Caco-2 (cell line): ENCODE results near the gene EPC2. TPM values are rescaled to one million over a fixed set of nuclear protein-coding genes. Genes with fewer than 3 reads are reported as not detected.
"Not testable (repeated sequence)": the region's sequence is repeated elsewhere in the genome, so short reads cannot be mapped to it uniquely, and the experiment has no call there.

ENCODE experiments used
- BruUV-seq: library from RNA; stranded (reverse); fragments of 400-500 nt; replicated peaks from 2 replicates; lab custom pipeline; 2021; lab: Mats Ljungman, UMichigan
- CTCF ChIA-PET: fragments of 300-600 bp; sonication (Branson Sonifier 250); formaldehyde crosslinking; loops from one replicate; lab custom pipeline; 2022; ENCODE audit warnings: antibody characterized with exemption; lab: Charles Lee
- POLR2A ChIA-PET: fragments of 300-600 bp; sonication (Branson Sonifier 250); formaldehyde crosslinking; loops from one replicate; lab custom pipeline; 2022; ENCODE audit warnings: antibody characterized with exemption; lab: Charles Lee
- DNase-seq, 2 experiments: peaks; one replicate each; pipeline versions ENCODE4 v3.0.0 to v3.0.0-alpha.2; 2020 to 2022
- H3K27me3 ChIP-seq: replicated peaks from 2 replicates; pipeline ENCODE4 v1.6.0; 2011; ENCODE audit warnings: low read length; ENCODE audit not compliant: control insufficient read depth, insufficient read depth
- H3K36me3 ChIP-seq: 2 replicates; pipeline ENCODE4 v1.5.1; 2011; ENCODE audit warnings: low read length; ENCODE audit not compliant: control insufficient read depth, insufficient read depth
- H3K4me1 ChIP-seq: fragments of 250-450 bp; sonication (Bioruptor Pico); 2 replicates; pipeline ENCODE4 v1.5.1; 2020; ENCODE audit warnings: mild to moderate bottlenecking
- H3K4me3 ChIP-seq: 2 replicates; pipeline ENCODE4 v1.5.1; 2011; ENCODE audit warnings: low read depth, mild to moderate bottlenecking, control low read depth, low read length
- H3K9me3 ChIP-seq: fragments of 250-450 bp; sonication (Bioruptor Pico); 2 replicates; pipeline ENCODE4 v1.5.1; 2020; ENCODE audit warnings: mild to moderate bottlenecking, moderate library complexity
- H3K27ac Mint-ChIP-seq: one replicate; pipeline ENCODE4 v1.8.0; 2022; ENCODE audit warnings: mixed read lengths; ENCODE audit not compliant: unreplicated experiment
- H3K27me3 Mint-ChIP-seq: one replicate; pipeline ENCODE4 v1.8.0; 2022; ENCODE audit warnings: mixed read lengths; ENCODE audit not compliant: insufficient read depth, unreplicated experiment
- H3K36me3 Mint-ChIP-seq: one replicate; pipeline ENCODE4 v1.8.0; 2022; ENCODE audit warnings: mild to moderate bottlenecking, mixed read lengths; ENCODE audit not compliant: insufficient read depth, unreplicated experiment
- H3K4me1 Mint-ChIP-seq: one replicate; pipeline ENCODE4 v1.8.0; 2022; ENCODE audit warnings: low read depth, mixed read lengths; ENCODE audit not compliant: unreplicated experiment
- H3K4me3 Mint-ChIP-seq: one replicate; pipeline ENCODE4 v1.8.0; 2022; ENCODE audit warnings: mild to moderate bottlenecking, moderate library complexity, mixed read lengths; ENCODE audit not compliant: unreplicated experiment
- H3K9me3 Mint-ChIP-seq: one replicate; pipeline ENCODE4 v1.8.0; 2022; ENCODE audit warnings: mixed read lengths; ENCODE audit not compliant: unreplicated experiment
- CTCF ChIP-seq, 2 experiments: fragments of 200-600 bp in 1 of 2; IDR thresholded peaks; 1 replicate in 1 of 2; 2 replicates in 1 of 2; pipeline versions ENCODE4 v1.5.1 to v1.8.0; 2011 to 2022; ENCODE audit warnings: antibody characterized with exemption in 1 of 2, control low read depth in 1 of 2, inconsistent platforms in 1 of 2, low read depth in 1 of 2, low read length in 1 of 2, mild to moderate bottlenecking in 1 of 2, moderate library complexity in 1 of 2; ENCODE audit not compliant: insufficient read depth in 1 of 2, severe bottlenecking in 1 of 2, unreplicated experiment in 1 of 2
- intact Hi-C: fragments of 100-400 bp; cut with micrococcal nuclease; formaldehyde crosslinking; loops from one replicate; pipeline ENCODE4 v1.10.0; 2022; ENCODE audit not compliant: unreplicated experiment
- total RNA-seq: library from RNA; stranded (reverse); gene quantifications from 2 replicates; pipeline ENCODE4 v1.2.3, GENCODE V29; 2022

The EPC2 gene
- total RNA-seq, 1 experiment from 2014 or later: 32.0 TPM

GRCh38 chr2:148658807-148659722, 14.5 kb downstream of the EPC2 start:
- Histone ChIP-seq H3K4me3 (no peak overlapping the region), H3K36me3 (no peaks in the 10 kb centered on the region), H3K4me1 (no peaks in the 10 kb centered on the region), H3K27me3 (no peaks in the 10 kb centered on the region), H3K9me3 (no peaks in the 10 kb centered on the region)
- no TSS peak for BruUV-seq
- DNase-seq: no peak
- ChIA-PET POLR2A (no interaction called here), CTCF (no interaction called here)
- H3K4me1 Mint-ChIP-seq: peaks cover 16% of the 10 kb centered on the region
- no peaks in the 10 kb centered on the region for H3K36me3 Mint-ChIP-seq
- intact Hi-C loops: no loop called here
- H3K27me3 Mint-ChIP-seq: no peaks in the 10 kb centered on the region
- H3K4me3 Mint-ChIP-seq: no peak overlapping the region
- no peak overlapping the region for H3K27ac Mint-ChIP-seq
- no peaks in the 10 kb centered on the region for H3K9me3 Mint-ChIP-seq
- no peak for TF ChIP-seq CTCF (IDR thresholded peaks at IDR 0.05; ENCODE audit: insufficient read depth in 1 of 2, low read depth in 1 of 2, low read length in 1 of 2, severe bottlenecking in 1 of 2, unreplicated experiment in 1 of 2)

- POLR2A ChIA-PET: no interaction called here
- BruUV-seq: no TSS peak
- TF ChIP-seq CTCF (IDR thresholded peaks at IDR 0.05; ENCODE audit: insufficient read depth in 1 of 2, low read depth in 1 of 2, low read length in 1 of 2, severe bottlenecking in 1 of 2, unreplicated experiment in 1 of 2): no peak
Measured at GRCh38 chr2:148660999-148661398, 16.4 kb downstream of the EPC2 start.

GRCh38 chr2:148662332-148662731, 17.8 kb downstream of the EPC2 start:
- H3K9me3 ChIP-seq, H3K36me3 ChIP-seq, BruUV-seq, H3K27ac Mint-ChIP-seq, H3K36me3 Mint-ChIP-seq, DNase-seq, H3K4me3 Mint-ChIP-seq, H3K27me3 ChIP-seq, H3K4me3 ChIP-seq, H3K4me1 ChIP-seq, H3K9me3 Mint-ChIP-seq, intact Hi-C loops, H3K27me3 Mint-ChIP-seq, POLR2A ChIA-PET, CTCF ChIA-PET: not testable (repeated sequence)
- H3K4me1 Mint-ChIP-seq: peaks cover 16% of the 10 kb centered on the region

More at GRCh38 chr2:148660999-148661398, 16.4 kb downstream of the EPC2 start:
- H3K4me1 Mint-ChIP-seq: peaks cover 16% of the 10 kb centered on the region
- intact Hi-C loops: no loop called here
- H3K4me3 ChIP-seq: no peak overlapping the region
- CTCF ChIA-PET: no interaction called here
- H3K9me3 ChIP-seq: no peaks in the 10 kb centered on the region
- no peak overlapping the region for H3K4me3 Mint-ChIP-seq
- no peaks in the 10 kb centered on the region for H3K36me3 Mint-ChIP-seq
- H3K4me1 ChIP-seq: no peaks in the 10 kb centered on the region
- H3K27ac Mint-ChIP-seq: no peak overlapping the region
- H3K27me3 ChIP-seq: no peaks in the 10 kb centered on the region
- H3K9me3 Mint-ChIP-seq: no peaks in the 10 kb centered on the region
- no peak for DNase-seq
- no peaks in the 10 kb centered on the region for H3K36me3 ChIP-seq
- no peaks in the 10 kb centered on the region for H3K27me3 Mint-ChIP-seq
